Astrocyte of the cerebellum (primary cell): ENCODE measurements around the gene TRMT10B.

Experiments
- DNase-seq: peaks from one replicate; pipeline ENCODE4 v3.0.0-alpha.2; 2011; ENCODE audit warnings: low read depth
- H3K4me3 ChIP-seq: 2 replicates; pipeline ENCODE4 v1.5.1; 2011; ENCODE audit warnings: mild to moderate bottlenecking, low read depth, low read length, moderate library complexity
- in situ Hi-C: cut with HindIII; loops from 2 replicates; pipeline ENCODE4 v1.10.0; 2017; ENCODE audit warnings: low sequenced_read_pairs
- TF ChIP-seq, protein P1 (sequence below): IDR thresholded peaks from 2 replicates; pipeline ENCODE4 v1.5.1; 2012; ENCODE audit warnings: low read length, low read depth, moderate library complexity, mild to moderate bottlenecking; ENCODE audit errors: missing control alignments

Gene TRMT10B

DNA sequence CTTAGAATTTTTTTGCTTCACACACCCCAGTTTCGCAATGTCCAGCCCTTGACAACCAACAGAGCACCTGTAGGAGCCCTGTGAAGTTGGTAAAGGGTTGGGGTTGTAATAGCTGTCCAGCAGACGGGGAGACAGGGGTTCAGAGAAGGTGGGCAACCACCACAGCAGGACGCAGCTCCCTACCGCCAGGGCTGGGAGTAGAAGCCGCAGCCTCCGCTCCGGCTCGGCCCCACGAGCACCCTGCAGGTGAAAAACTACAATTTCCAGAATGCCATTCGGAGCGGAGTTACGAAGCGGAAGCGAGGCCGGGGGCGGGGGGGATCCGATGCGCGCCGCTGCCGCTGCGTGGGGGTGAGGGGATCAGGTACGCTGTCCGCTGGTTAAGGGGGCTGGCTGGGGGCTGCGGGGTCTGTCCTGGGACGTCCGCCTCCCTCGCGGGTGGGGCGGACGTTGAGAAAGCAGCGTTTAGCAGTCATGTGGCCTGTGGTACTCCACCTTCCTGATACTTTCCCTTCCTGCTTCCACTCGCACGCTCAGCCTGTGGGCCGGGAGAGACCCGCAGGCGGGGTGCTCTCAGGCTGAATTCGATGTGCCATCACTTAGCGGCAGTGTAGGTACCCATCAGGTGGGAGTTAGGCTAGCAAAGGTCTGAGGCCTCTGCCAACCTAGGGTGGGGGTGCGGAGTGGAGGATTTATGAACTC is at the start of gene TRMT10B:
Gene TRMT10B (plus strand): TSS at position 317 of the 702 bp plus-strand sequence. CDS start 8,127 bp downstream, outside the sequence.
- TF ChIP-seq, protein P1, sequence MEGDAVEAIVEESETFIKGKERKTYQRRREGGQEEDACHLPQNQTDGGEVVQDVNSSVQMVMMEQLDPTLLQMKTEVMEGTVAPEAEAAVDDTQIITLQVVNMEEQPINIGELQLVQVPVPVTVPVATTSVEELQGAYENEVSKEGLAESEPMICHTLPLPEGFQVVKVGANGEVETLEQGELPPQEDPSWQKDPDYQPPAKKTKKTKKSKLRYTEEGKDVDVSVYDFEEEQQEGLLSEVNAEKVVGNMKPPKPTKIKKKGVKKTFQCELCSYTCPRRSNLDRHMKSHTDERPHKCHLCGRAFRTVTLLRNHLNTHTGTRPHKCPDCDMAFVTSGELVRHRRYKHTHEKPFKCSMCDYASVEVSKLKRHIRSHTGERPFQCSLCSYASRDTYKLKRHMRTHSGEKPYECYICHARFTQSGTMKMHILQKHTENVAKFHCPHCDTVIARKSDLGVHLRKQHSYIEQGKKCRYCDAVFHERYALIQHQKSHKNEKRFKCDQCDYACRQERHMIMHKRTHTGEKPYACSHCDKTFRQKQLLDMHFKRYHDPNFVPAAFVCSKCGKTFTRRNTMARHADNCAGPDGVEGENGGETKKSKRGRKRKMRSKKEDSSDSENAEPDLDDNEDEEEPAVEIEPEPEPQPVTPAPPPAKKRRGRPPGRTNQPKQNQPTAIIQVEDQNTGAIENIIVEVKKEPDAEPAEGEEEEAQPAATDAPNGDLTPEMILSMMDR, result no peak
- H3K4me3 ChIP-seq, result peak within 1 kb of the TSS; percentile 84
- DNase-seq, result peak; percentile 15
- in situ Hi-C loops, result no loop called here

GRCh38 chr9:37705787-37706186 is 47.8 kb upstream of the TRMT10B start:
- in situ Hi-C loops, result loop anchor here (5.0 kb wide), 1 partner anchor 83 kb away; no protein-coding TSS in a partner anchor
- DNase-seq, result no peak
- TF ChIP-seq, protein P1, result no peak
- no peak overlapping the region for H3K4me3 ChIP-seq

GRCh38 chr9:37706290-37706689 is 47.3 kb upstream of the TRMT10B start:
- TF ChIP-seq, protein P1, result no peak
- H3K4me3 ChIP-seq, result no peak overlapping the region
- in situ Hi-C loops, result loop anchor here (5.0 kb wide), 1 partner anchor 84 kb away; no protein-coding TSS in a partner anchor
- DNase-seq, result no peak

- TF ChIP-seq, protein P1, result no peak
- no peak for DNase-seq
- in situ Hi-C loops, result loop anchor here (5.0 kb wide), 1 partner anchor 85 kb away; no protein-coding TSS in a partner anchor
- no peak overlapping the region for H3K4me3 ChIP-seq
Measured at GRCh38 chr9:37707748-37708147, 45.9 kb upstream of the TRMT10B start.

DNA sequence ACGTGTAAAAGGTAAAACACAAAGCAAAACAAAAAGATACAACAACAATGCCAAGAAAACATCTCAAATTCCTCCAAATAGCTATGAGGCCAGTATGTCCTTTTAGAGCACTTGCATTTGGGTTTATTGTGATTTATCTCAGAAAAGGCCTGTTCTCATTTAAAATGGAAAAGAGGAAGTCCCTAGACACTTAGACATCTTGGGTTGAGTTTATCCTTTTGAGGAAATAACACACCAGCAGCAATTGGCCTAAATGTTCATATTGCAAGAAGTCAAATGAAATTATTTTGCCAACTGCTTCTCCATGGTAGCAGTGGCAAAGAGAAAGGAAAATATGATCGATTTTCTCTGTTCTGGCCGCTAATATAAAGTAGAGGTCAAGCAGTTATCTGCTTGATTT is 43.6 kb upstream of the TRMT10B start:
- TF ChIP-seq, protein P1, result no peak
- DNase-seq, result no peak
- in situ Hi-C loops, result no loop called here
- no peak overlapping the region for H3K4me3 ChIP-seq

- in situ Hi-C loops, result no loop called here
- TF ChIP-seq, protein P1, result no peak
- DNase-seq, result no peak
- H3K4me3 ChIP-seq, result no peak overlapping the region
Measured at GRCh38 chr9:37715260-37715659, 38.3 kb upstream of the TRMT10B start.
